Small intestine (tissue), 7 donors: ENCODE measurements around the gene SLC12A5. TPM values are rescaled to one million over a fixed set of nuclear protein-coding genes. Genes with fewer than 3 reads are reported as not detected.

Source experiments
- DNase-seq, 2 donors: peaks; one replicate each; pipeline versions ENCODE4 v3.0.0 to v3.0.0-alpha.2; 2013
- FAIRE-seq: peaks from 2 replicates; lab custom pipeline; 2012; peaks lifted over from hg19 to GRCh38; lab: Jason Lieb, UNC
- H3K27ac ChIP-seq, 3 donors: one replicate each; pipeline ENCODE4 v1.5.1; 2013; ENCODE audit warnings: low read length in 2 of 3, mild to moderate bottlenecking in 2 of 3, control low read depth in 1 of 3, inconsistent platforms in 1 of 3, low read depth in 1 of 3, moderate library complexity in 1 of 3
- H3K27me3 ChIP-seq, 3 donors: one replicate each; pipeline ENCODE4 v1.6.1; 2013; ENCODE audit warnings: low read length in 3 of 3, inconsistent platforms in 1 of 3; ENCODE audit not compliant: control insufficient read depth in 3 of 3, insufficient read depth in 3 of 3
- H3K36me3 ChIP-seq, 3 donors: one replicate each; pipeline ENCODE4 v1.6.1; 2013; ENCODE audit warnings: low read length in 3 of 3, inconsistent platforms in 1 of 3, low read depth in 1 of 3, mild to moderate bottlenecking in 1 of 3, moderate library complexity in 1 of 3; ENCODE audit not compliant: control insufficient read depth in 3 of 3, insufficient read depth in 2 of 3
- H3K4me1 ChIP-seq, 3 donors: one replicate each; pipeline ENCODE4 v1.6.1; 2013; ENCODE audit warnings: low read length in 2 of 3, inconsistent platforms in 1 of 3, low read depth in 1 of 3, mild to moderate bottlenecking in 1 of 3, moderate library complexity in 1 of 3; ENCODE audit not compliant: control insufficient read depth in 3 of 3, insufficient read depth in 2 of 3
- H3K4me3 ChIP-seq, 3 donors: one replicate each; pipeline ENCODE4 v1.5.1; 2013; ENCODE audit warnings: low read length in 3 of 3, control low read depth in 1 of 3, inconsistent platforms in 1 of 3, low read depth in 1 of 3, mild to moderate bottlenecking in 1 of 3, moderate library complexity in 1 of 3
- H3K9me3 ChIP-seq, 2 donors: one replicate each; pipeline ENCODE4 v1.6.1; 2013; ENCODE audit warnings: low read depth in 1 of 2, low read length in 1 of 2; ENCODE audit not compliant: control insufficient read depth in 2 of 2, insufficient read depth in 1 of 2
- WGBS, 3 donors: extraction: QIAGEN DNeasy Blood & Tissue Kit; methylation state at CpG; one replicate each; pipeline ENCODE4 v1.1.7; 2013; 5-methylcytosine and 5-hydroxymethylcytosine counted together
- polyA plus RNA-seq, 4 donors: library from polyadenylated mRNA; stranded (reverse) in 3 of 4; unstranded in 1 of 4; fragments of 200-250 nt in 3 of 4; fragments of 120-200 nt in 1 of 4; gene quantifications; one replicate each; pipeline versions ENCODE4 v1.2.1 to v1.2.3, GENCODE V29; 2013
- donor health status: healthy with polysubstance abuse.
- donor health status: control.
- donor health status: control.
- donor health status: Bipolar disorder and iron deficiency.
- donor health status: healthy.

The SLC12A5 gene
- polyA plus RNA-seq, 4 donors, result 2.1 to 4.6 TPM; not detected in 2

DNA sequence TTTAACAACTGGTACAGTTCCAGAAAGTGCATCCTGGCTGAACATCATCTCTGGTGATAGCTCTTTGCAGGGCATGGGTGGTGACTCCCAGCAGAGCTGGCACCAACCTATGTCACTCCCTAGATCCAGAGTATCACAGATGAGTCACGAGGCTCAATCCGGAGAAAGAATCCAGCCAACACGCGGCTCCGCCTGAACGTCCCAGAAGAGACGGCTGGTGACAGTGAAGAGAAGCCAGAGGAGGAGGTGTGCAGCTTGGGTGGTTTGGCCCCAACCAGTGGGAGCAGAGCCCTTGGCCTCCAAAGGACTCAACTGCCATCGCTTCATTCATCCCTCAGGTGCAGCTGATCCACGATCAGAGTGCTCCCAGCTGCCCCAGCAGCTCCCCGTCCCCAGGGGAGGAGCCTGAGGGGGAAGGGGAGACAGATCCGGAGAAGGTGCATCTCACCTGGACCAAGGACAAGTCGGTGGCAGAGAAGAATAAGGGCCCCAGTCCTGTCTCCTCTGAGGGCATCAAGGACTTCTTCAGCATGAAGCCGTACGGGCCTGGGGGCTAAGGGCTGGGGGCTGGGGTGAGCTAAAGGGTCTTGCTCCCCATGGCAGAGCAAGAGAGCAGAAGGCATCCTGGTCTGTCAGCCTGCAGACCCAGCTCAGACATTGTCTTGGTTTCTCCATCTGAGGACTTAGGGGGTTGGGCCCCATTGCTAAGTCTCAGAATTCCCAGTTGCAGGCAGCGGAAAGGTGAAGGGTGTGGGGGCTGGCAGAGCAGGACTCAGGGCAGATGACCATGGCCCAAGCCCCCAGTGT, 27.2 kb downstream of the SLC12A5 start:
- DNase-seq (no peak), FAIRE-seq (no peak)
- no peak overlapping the region for H3K27ac ChIP-seq
- WGBS, 3 donors, result 79 to 86% (median 81%) methylated on average over 15 of the region's 15 CpGs
- H3K27me3 ChIP-seq, result peaks cover 0 to 26% (median 13%) of the 10 kb centered on the region in 3 donors
- H3K4me3 ChIP-seq, result no peak overlapping the region
- peaks cover 0 to 12% (median 0%) of the 10 kb centered on the region in 3 donors for H3K4me1 ChIP-seq
- no peaks in the 10 kb centered on the region for H3K9me3 ChIP-seq
- peaks cover 2 to 4% (median 3%) of the 10 kb centered on the region in 3 donors for H3K36me3 ChIP-seq

DNA sequence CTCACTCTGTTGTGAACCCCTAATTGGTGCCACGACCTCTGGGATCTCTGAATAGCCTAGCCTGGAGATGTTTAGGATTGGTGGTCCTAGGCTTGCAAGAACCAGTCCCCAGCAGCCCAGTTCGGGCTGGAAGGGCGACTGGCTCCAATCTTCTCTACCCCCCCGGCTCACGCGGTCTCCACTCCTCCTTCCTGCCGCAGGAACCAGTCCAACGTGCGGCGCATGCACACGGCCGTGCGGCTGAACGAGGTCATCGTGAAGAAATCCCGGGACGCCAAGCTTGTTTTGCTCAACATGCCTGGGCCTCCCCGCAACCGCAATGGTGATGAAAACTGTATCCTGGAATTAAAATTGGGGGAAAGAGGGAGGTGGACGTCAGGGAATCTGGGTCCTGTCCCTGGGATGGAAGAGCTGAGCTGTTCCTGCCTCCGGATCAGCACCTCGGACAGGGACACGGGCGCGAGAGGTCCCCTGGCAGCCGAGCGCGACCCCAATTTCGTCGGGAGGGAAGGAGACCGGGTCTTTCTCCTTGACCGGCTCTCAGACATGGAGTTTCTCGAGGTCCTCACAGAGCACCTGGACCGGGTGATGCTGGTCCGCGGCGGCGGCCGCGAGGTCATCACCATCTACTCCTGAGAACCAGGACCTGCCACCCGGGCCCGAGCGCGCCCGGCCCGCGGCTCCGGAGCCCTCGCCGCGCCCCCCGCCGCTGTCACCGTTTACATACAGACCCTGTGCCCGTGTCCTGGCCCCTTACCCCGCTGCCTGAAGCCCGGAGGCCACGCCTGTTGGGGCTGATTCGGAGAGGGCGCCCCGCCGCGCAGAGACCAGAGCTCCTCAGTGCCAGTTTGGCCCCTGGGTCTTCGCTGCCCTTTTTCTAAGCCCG, 28.2 kb downstream of the SLC12A5 start:
- peaks cover 0 to 13% (median 0%) of the 10 kb centered on the region in 3 donors for H3K4me1 ChIP-seq
- H3K27ac ChIP-seq, result no peak overlapping the region
- DNase-seq (peak in 1 of 2 donors; percentile 64), FAIRE-seq (no peak)
- peaks cover 0 to 26% (median 13%) of the 10 kb centered on the region in 3 donors for H3K27me3 ChIP-seq
- 19 to 37% (median 35%) methylated on average over 51 to 65 of the region's 65 CpGs for WGBS, 3 donors
- peaks cover 8 to 12% (median 11%) of the 10 kb centered on the region in 3 donors for H3K36me3 ChIP-seq
- no peaks in the 10 kb centered on the region for H3K9me3 ChIP-seq
- H3K4me3 ChIP-seq, result no peak overlapping the region

DNA sequence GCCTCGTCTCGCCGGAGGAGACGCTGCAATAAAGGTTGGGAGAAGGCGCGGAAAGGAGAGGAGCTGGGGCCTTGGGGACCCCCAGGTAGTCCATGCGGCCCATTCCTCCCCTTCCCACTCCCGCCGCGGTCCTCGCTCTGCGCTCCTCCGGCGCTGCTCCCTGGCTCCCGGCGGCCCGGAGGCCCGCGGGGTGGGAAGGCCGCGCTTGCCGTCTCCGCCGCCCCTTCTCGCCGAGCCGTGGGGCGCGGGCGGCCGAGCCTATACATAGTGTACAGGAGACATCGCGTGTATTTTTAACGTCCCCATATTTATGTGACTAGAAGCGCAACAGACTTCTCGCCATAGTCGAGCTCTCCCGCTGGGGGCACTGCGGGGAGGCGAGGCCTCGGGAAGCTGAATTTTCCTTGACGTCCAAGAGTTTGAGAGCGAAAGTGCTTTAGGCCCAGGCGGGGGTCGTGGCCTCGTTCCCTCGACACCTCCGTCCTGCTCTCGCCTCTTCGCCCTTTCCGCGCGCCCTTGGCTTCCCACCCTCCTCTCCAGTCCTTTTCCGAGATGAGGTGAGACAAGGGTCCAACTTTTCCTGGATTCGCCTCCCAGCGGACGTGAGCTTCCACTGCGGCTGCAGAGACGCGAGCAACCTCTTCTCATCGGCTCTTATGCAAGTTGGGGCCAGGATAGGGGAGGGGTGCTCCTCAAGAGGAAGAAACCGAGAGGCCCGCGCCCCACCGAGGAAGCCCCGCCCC, 29.0 kb downstream of the SLC12A5 start:
- no peak overlapping the region for H3K27ac ChIP-seq
- peak in 1 of 2 donors; percentile 51 for DNase-seq
- H3K27me3 ChIP-seq, result peaks cover 0 to 26% (median 13%) of the 10 kb centered on the region in 3 donors
- 7 to 31% (median 24%) methylated on average over 58 to 65 of the region's 66 CpGs for whole genome bisulfite sequencing, 3 donors
- no peak overlapping the region for H3K4me3 ChIP-seq
- no peaks in the 10 kb centered on the region for H3K9me3 ChIP-seq
- H3K36me3 ChIP-seq, result peaks cover 15 to 19% (median 19%) of the 10 kb centered on the region in 3 donors
- H3K4me1 ChIP-seq, result peaks cover 0 to 13% (median 0%) of the 10 kb centered on the region in 3 donors
- no peak for FAIRE-seq

- WGBS, 3 donors, result 19 to 35% (median 26%) methylated on average over 27 to 35 of the region's 35 CpGs
- H3K9me3 ChIP-seq, result no peaks in the 10 kb centered on the region
- no peak overlapping the region for H3K4me3 ChIP-seq
- peaks cover 0 to 13% (median 0%) of the 10 kb centered on the region in 3 donors for H3K4me1 ChIP-seq
- FAIRE-seq, result no peak
- H3K36me3 ChIP-seq, result peaks cover 15 to 26% (median 24%) of the 10 kb centered on the region in 3 donors
- H3K27me3 ChIP-seq, result peaks cover 0 to 26% (median 13%) of the 10 kb centered on the region in 3 donors
- H3K27ac ChIP-seq, result no peak overlapping the region
- DNase-seq, result peak in 1 of 2 donors; percentile 28
Measured at GRCh38 chr20:46058599-46059281, 29.7 kb downstream of the SLC12A5 start.

- 54 to 75% (median 69%) methylated on average over 2 of the region's 2 CpGs for WGBS, 3 donors
- Histone ChIP-seq H3K27ac (no peak overlapping the region), H3K4me3 (no peak overlapping the region), H3K36me3 (peaks cover 28 to 39% (median 38%) of the 10 kb centered on the region in 3 donors), H3K9me3 (no peaks in the 10 kb centered on the region), H3K27me3 (peaks cover 0 to 23% (median 11%) of the 10 kb centered on the region in 3 donors), H3K4me1 (peaks cover 0 to 13% (median 0%) of the 10 kb centered on the region in 3 donors)
- DNase-seq, result no peak
- no peak for FAIRE-seq
Measured at GRCh38 chr20:46060301-46060881, 31.4 kb downstream of the SLC12A5 start.

DNA sequence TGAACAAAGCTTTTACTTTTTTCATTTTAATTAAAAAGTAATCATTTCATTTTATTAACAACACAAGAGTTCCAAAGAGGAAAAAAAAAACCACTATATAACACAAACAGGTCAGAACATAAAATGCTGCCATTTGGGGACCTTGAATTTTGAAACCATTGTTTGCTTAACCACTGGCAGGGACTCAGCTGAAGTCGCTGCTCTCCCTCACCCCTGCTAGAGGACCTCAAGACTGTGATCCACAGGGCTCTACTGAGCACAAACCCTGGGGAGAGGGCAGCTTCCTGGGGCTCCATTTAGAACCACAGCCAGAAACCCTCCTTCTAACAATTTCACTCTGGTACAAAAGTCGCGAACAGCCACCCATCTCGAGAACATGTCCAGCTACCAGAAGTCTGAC, 32.0 kb downstream of the SLC12A5 start:
- H3K27me3 ChIP-seq, result peaks cover 0 to 23% (median 11%) of the 10 kb centered on the region in 3 donors
- FAIRE-seq (no peak), DNase-seq (no peak)
- peaks cover 0 to 13% (median 0%) of the 10 kb centered on the region in 3 donors for H3K4me1 ChIP-seq
- H3K36me3 ChIP-seq, result peaks cover 30 to 40% (median 39%) of the 10 kb centered on the region in 3 donors
- H3K9me3 ChIP-seq, result no peaks in the 10 kb centered on the region
- H3K4me3 ChIP-seq, result no peak overlapping the region
- H3K27ac ChIP-seq, result no peak overlapping the region
- WGBS, 3 donors, result 81 to 91% (median 90%) methylated on average over 4 of the region's 4 CpGs

DNA sequence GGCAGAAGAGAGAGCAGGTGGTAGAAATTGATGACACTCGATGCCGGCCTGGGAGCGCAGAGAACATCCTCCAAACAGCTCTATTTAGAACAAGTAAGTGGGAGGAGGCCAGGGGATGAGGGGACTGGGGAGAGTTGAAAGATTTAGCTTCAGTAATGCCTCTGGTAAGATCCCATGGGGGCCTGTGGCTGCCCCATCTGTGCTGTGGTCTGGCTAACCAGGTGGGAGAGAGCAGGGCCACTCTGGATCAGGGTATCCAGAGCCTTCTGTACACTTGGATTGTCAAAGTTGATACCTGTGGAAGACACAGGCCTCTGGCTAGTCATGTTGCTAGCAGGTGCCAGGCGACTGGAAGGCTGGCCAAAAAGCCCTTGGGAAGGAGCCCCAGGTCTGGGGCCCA, 33.1 kb downstream of the SLC12A5 start:
- Histone ChIP-seq H3K4me3 (no peak overlapping the region), H3K27me3 (peaks cover 0 to 15% (median 11%) of the 10 kb centered on the region in 3 donors), H3K27ac (no peak overlapping the region), H3K4me1 (peaks cover 0 to 13% (median 0%) of the 10 kb centered on the region in 3 donors), H3K36me3 (peaks cover 37 to 47% (median 45%) of the 10 kb centered on the region in 3 donors), H3K9me3 (no peaks in the 10 kb centered on the region)
- FAIRE-seq (no peak), DNase-seq (no peak)
- WGBS, 3 donors, result 91 to 96% (median 91%) methylated on average over 4 of the region's 4 CpGs
